ENCODE data around the gene FRA10AC1.

- TF ChIP-seq CEBPB (IDR thresholded peaks at IDR 0.05) = no peak
- no peak for TF ChIP-seq TEAD4 (IDR thresholded peaks at IDR 0.05)
- no peak for TF ChIP-seq TAF1 (IDR thresholded peaks at IDR 0.05; ENCODE audit: low read depth)
These were observed 49.4 kb upstream of the FRA10AC1 start for GRCh38 chr10:93751832-93752231.

Data from Ishikawa (cell line).